Cardiac fibroblast (primary cell): Measurements from ENCODE around the gene TBXAS1.

Experiments
- DNase-seq, 2 donors: peaks; one replicate each; pipeline versions ENCODE4 v3.0.0 to v3.0.0-alpha.2; 2010; ENCODE audit warnings: low read depth in 2 of 2
- H3K4me3 ChIP-seq, 2 donors: replicated peaks in 1 of 2; 1 replicate in 1 of 2; 2 replicates in 1 of 2; pipeline ENCODE4 v1.5.1; 2011; ENCODE audit warnings: low read depth in 2 of 2, low read length in 2 of 2, mild to moderate bottlenecking in 2 of 2, moderate library complexity in 1 of 2
- CTCF ChIP-seq: IDR thresholded peaks from one replicate; pipeline ENCODE4 v1.5.1; 2011; ENCODE audit warnings: low read depth, mild to moderate bottlenecking, low read length, inconsistent platforms

Gene TBXAS1

GRCh38 chr7:140061607-140061930 lies 232.5 kb downstream of the TBXAS1 start:
- DNase-seq, result no peak
- no peak for TF ChIP-seq CTCF
- H3K4me3 ChIP-seq, result peak overlapping the region; percentile 45 to 63

GRCh38 chr7:140062118-140062527 lies 233.1 kb downstream of the TBXAS1 start:
- TF ChIP-seq CTCF, result no peak
- peak overlapping the region; percentile 45 to 63 for H3K4me3 ChIP-seq
- peak; percentile 8 to 14 for DNase-seq

- no peak for TF ChIP-seq CTCF
- DNase-seq, result peak; percentile 78 to 88
- H3K4me3 ChIP-seq, result peak within 1 kb of the TSS; percentile 60 to 63
These were observed 233.7 kb downstream of the TBXAS1 start, which contains the start of gene PARP12 for GRCh38 chr7:140062528-140063299. TSS of gene PARP12 (minus strand) at chr7:140062951. CDS start at chr7:140062847, 104 bp downstream.

- TF ChIP-seq CTCF, result no peak
- H3K4me3 ChIP-seq, result no peak overlapping the region
- no peak for DNase-seq
These were observed 238.0 kb downstream of the TBXAS1 start for GRCh38 chr7:140067052-140067451.

- DNase-seq, result no peak
- H3K4me3 ChIP-seq, result no peak overlapping the region
- TF ChIP-seq CTCF, result no peak
These were observed 239.0 kb downstream of the TBXAS1 start for GRCh38 chr7:140068033-140068432.

GRCh38 chr7:140069298-140069949 lies 240.4 kb downstream of the TBXAS1 start:
- TF ChIP-seq CTCF, result no peak
- no peak for DNase-seq

More at GRCh38 chr7:140069298-140069949, 240.4 kb downstream of the TBXAS1 start:
- H3K4me3 ChIP-seq, result no peak overlapping the region
